GM21529 (cell line): ENCODE data around the gene IL12RB1.

ENCODE experiments used
- ATAC-seq: cut with Tn5 transposase; IDR thresholded peaks from one replicate; pipeline ENCODE4 v1.9.1; 2021; ENCODE audit not compliant: unreplicated experiment

The IL12RB1 gene

GRCh38 chr19:18086590-18087138 lies at the start of gene IL12RB1:
Gene IL12RB1 (minus strand): TSS chr19:18086934. CDS start chr19:18086823, 111 bp downstream.
- ATAC-seq: no peak

GRCh38 chr19:18135712-18136584 lies 49.2 kb upstream of the IL12RB1 start:
- ATAC-seq: no peak

GRCh38 chr19:18131841-18132596 lies 45.3 kb upstream of the IL12RB1 start:
- no peak for ATAC-seq

DNA sequence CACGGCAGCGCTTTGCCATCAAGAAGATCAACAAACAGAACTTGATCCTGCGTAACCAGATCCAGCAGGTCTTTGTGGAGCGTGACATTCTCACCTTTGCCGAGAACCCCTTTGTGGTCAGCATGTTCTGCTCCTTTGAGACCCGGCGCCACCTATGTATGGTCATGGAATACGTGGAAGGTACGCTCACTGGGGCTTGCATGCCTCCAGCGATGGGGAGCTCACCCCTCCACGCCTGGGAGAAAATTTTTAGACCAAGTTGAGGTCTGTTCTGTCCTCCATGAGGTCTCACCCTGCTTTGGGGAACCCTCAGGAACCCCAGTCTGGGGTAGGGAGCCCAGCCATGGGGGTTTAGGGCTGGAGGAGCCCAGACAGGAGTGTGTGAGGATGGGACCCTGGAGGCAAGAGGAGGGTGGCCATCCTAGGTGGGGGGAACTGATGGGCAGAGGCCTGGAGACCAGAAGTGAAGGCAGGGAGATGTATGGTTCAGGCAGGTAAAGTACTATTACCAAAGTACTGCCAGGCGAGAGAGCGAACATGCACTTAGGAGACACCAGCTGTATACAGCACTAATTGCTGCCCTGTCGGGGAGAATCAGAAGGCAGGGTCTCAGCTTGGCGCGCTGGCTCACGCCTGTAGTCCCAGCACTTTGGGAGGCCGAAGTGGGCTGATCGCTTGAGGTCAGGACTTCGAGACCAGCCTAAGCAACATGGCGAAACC lies 43.9 kb upstream of the IL12RB1 start:
- ATAC-seq: no peak

DNA sequence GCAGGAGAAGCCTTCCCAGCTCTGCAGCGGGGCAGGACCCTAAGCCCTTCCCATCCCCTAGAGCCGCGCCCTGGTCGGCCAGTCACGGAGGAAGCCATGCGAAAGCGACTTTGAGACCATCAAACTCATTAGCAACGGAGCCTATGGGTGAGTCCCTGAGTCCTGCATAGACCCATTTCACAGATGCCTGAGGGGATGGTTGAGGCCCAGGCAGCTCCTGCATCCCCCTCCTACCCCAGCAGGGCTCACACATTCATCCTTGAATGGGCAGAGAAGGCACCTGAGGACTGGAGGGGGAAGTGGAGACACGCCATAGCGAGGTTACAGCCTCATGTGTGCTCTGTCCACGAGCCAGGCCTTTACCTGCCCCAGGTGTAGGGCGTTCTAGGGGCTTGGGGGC lies 42.1 kb upstream of the IL12RB1 start:
- ATAC-seq: no peak

GRCh38 chr19:18128044-18128443 lies 41.3 kb upstream of the IL12RB1 start:
- no peak for ATAC-seq

DNA sequence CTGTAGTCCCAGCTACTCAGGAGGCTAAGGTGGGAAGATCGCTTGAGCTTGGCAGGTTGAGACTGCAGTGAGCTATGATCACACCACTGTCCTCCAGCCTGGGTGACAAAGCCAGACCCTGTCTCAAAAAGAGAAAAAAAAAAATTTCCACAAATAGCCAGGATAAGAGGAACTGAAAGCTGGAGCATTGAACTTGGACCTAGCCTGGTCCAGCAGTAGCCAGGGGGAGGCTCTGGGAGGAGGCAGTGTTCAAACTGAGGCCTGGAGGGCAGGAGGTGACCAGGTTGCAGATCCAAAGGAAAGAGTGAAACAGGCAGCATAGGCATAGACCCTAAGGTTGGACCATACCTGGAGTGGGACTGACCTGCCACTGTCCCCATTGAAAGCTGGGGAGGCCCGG lies 39.4 kb upstream of the IL12RB1 start:
- no peak for ATAC-seq

- no peak for ATAC-seq
These were observed 37.1 kb upstream of the IL12RB1 start for GRCh38 chr19:18123819-18124218.

DNA sequence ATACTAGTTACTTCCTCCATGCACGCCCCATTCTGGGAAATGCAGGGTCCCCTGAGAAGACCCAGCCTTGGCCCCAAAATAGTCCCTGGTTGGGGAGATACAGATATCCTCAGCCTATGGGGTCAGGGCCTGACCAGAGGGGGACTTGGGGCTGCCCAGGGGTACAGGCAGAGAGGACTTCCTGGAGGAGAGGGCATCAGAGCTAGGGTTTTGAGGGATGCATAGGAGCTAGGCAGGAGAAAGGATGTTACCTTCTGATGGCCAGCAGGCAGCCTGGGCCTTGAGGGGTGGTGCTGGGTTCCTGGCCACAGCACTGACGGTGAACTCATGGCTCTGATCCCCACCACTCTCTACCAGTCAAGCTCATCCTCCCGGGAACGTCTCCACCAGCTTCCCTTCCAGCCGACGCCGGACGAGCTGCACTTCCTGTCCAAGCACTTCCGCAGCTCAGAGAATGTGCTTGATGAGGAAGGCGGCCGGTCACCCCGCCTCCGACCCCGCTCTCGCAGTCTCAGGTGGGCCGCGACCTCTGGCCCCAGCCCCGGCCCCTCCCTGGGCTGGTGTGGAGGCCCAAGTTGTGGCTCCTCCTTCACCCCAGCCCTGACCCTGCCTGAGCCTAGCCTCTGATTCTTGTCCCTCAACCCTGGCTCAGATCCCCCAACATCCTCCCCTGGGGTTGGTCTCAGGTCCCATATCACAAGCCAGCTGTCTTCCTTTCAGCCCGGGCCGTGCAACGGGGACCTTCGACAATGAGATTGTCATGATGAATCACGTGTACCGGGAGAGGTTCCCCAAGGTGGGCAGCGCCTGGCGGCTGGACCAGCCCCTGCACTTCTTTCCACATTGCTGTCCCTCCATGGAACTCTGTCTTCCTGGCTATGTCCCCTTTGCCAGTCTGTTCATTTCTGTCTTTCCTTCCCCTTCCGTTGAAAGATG lies 36.4 kb upstream of the IL12RB1 start:
- no peak for ATAC-seq

- ATAC-seq: no peak
These were observed 35.7 kb upstream of the IL12RB1 start for GRCh38 chr19:18122424-18122823.

GRCh38 chr19:18121166-18121565 lies 34.4 kb upstream of the IL12RB1 start:
- ATAC-seq: no peak

- no peak for ATAC-seq
These were observed 33.4 kb upstream of the IL12RB1 start for GRCh38 chr19:18120127-18120526.

GRCh38 chr19:18119717-18120105 lies 33.0 kb upstream of the IL12RB1 start:
- ATAC-seq: no peak

DNA sequence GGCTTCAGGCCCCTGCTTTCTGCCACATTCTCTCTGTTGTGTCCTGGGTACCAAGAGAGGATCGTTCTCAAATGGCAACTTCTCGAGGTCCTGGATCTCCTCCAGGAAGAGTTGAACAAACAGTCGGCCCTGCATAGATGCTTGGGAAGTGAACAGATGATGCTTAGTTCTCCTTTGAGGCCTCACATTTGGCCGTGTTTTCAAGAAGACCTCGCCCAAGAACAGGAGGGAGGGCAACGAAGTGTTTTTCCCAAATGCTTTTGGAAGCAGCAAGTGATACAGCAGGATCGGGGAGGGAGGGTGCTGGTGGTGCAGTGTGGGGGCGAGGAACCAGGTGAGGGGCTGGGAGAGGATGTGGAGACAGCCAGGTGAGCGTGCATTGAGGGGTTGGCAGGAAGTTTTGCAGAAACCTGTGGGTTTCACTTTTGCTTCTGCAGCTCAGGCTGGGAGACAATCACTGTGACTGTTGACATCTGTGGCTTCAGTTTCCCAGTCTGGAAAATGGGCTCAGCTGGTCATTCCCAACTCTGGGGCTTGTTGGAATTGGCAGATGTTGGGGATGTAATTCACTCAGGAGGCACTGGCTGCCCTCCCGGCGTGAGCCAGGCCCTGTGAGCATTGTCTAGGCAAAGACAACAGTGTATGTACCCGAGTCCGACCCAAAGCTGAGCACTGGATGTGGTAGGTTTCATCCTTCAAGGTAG lies 32.4 kb upstream of the IL12RB1 start:
- no peak for ATAC-seq

DNA sequence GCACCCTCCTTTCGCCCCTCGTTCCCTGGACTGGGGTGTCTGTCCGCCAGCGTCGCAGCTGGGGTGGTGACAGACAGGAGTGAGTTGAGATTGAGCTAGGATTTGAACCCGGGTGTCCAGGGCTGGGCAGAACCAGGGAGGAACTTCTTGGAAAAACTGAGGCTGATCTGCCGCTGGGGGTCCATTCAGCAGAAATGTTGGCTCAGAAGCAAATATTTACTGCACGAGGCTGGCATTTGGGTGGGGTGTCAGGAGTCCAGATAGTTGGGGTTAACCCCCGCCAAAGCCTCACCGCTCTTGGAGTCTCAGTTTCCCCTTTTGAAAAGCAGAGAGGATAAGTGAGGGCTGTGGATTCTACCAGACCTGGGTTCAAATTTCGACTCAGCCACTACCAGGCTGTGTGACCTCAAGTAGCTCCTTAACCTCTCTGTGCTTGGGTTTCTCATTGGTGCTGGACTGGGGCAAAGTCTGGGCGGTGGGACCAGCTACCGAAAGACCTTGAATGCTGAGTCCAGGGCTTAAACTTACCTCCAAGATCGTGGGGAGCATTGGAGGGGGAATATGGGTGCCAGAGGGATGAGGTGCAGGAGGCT lies 31.8 kb upstream of the IL12RB1 start:
- ATAC-seq: no peak

GRCh38 chr19:18117692-18118378 lies 31.1 kb upstream of the IL12RB1 start:
- peak; percentile 81 for ATAC-seq

DNA sequence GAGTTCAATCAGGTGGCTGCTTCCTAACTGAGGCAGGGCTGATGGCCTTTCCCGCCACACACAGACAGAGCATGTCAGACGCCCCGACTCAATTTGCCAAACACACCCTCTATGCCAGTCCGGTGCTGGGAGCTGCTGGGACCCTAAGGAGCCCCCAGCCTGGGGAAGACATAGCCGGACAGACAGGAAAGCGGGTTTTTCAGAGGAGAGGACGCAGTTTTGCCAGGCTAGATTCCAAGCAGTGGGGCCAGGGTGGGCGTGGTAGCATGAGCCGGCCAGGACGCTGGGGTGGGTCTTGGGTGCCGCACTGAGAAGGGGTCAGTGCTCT lies 30.6 kb upstream of the IL12RB1 start:
- ATAC-seq: no peak

DNA sequence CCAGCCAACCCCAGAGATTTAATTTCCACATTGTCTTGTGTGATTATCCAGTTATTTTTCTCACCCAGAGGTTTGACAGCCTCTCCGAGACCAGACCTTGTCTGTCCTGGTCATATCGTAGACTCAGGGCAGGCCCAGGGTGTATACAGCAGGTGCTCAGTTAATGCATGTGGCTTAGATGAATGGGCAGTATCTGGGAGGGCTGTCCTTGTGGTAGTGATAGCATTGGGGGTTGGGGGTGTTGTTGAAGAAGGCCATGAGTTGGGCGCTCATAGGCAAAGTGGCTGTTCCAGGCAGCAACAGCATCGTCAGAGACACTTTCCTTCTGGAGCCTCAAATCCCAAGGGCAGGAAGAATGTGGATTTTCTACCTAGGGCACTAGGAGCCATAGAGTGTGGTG lies 27.7 kb upstream of the IL12RB1 start:
- ATAC-seq: no peak

- ATAC-seq: no peak
These were observed 27.1 kb upstream of the IL12RB1 start for GRCh38 chr19:18113827-18114226.
